GM12864 (cell line): Measurements from ENCODE around the gene WDR83.

Experiments used
- DNase-seq: peaks from one replicate; pipeline ENCODE4 v3.0.0-alpha.2; 2011; ENCODE audit warnings: low read depth
- H3K4me3 ChIP-seq: 2 replicates; pipeline ENCODE4 v1.5.1; 2011; ENCODE audit warnings: mild to moderate bottlenecking, low read depth, low read length, control low read depth
- CTCF ChIP-seq: IDR thresholded peaks from 2 replicates; pipeline ENCODE4 v1.5.1; 2011; ENCODE audit warnings: low read depth, mild to moderate bottlenecking, moderate library complexity, low read length, control low read depth, inconsistent platforms; ENCODE audit errors: missing control alignments

WDR83 gene

DNA sequence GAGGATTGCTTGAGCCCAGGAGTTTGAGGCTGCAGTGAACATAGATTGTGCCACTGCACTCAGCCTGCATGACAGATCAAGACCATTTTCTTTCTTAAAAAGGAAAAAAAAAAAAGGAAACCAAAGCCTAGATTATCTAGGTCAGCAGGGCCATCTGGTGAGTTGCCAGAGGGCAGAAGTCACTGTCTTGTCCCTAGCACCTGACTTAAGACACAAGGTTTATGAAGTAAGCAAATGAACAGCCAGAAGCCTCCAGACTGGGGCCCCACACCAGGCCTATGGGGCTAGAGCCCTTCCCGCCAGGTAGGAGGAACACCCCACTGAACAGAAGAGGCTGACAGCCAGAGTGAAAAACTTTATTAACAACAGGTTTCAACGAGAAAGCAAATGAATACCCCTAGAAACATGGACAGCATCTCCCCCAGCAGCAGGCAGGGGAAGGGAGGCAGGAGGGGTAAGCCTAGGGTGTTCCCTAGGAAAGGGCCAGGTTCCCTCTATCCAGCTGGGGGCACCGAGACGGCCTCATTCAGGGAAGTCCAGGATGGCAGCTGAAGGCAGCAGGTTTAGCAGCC lies 1.2 kb downstream of the WDR83 start:
- no peak overlapping the region for H3K4me3 ChIP-seq
- no peak for TF ChIP-seq CTCF
- DNase-seq = no peak

- no peak for DNase-seq
- H3K4me3 ChIP-seq = peak overlapping the region; percentile 79
- no peak for TF ChIP-seq CTCF
These were observed 1.7 kb downstream of the WDR83 start for GRCh38 chr19:12668346-12668745.

GRCh38 chr19:12668932-12669269 lies 2.3 kb downstream of the WDR83 start:
- H3K4me3 ChIP-seq = peak overlapping the region; percentile 79
- TF ChIP-seq CTCF = no peak
- DNase-seq = no peak

GRCh38 chr19:12669270-12670158 lies 2.9 kb downstream of the WDR83 start:
- peak overlapping the region; percentile 79 for H3K4me3 ChIP-seq
- TF ChIP-seq CTCF = no peak
- peak; percentile 67 for DNase-seq

- no peak for DNase-seq
- no peak for TF ChIP-seq CTCF
- peak overlapping the region; percentile 79 for H3K4me3 ChIP-seq
These were observed 3.7 kb downstream of the WDR83 start for GRCh38 chr19:12670159-12670928.

GRCh38 chr19:12672744-12673143 lies 6.1 kb downstream of the WDR83 start:
- H3K4me3 ChIP-seq = no peak overlapping the region
- TF ChIP-seq CTCF = no peak
- DNase-seq = no peak
